ENCODE measurements around the gene BANF1. TPM values are rescaled to one million over a fixed set of nuclear protein-coding genes. Genes with fewer than 3 reads are reported as not detected.

The BANF1 gene
- total and polyA plus RNA-seq, 9 of the 15 experiments (the other 6 are each of a cell fraction or from before 2014, with no cell fraction given) = 108 to 651 (median 263) TPM

- peaks cover 0 to 8% of the 10 kb centered on the region in 2 experiments; a peak in 3 of 5 replicates for H3K4me1 ChIP-seq (replicated peaks in 1 of 2; ENCODE audit: control insufficient read depth in 2 of 2, insufficient read depth in 2 of 2, low read length in 2 of 2)
- H3K9me1 ChIP-seq (ENCODE audit: control insufficient read depth, insufficient read depth, low read length) = no peaks in the 10 kb centered on the region
- no peak overlapping the region for H3K4me3 ChIP-seq
- WGBS (ENCODE audit: insufficient coverage, low coverage, missing lambda C conversion rate) = 70% methylated on average over 20 of the region's 20 CpGs
- no peaks in the 10 kb centered on the region for H3K79me2 ChIP-seq (ENCODE audit: control insufficient read depth, insufficient read depth, low read length)
- no peaks in the 10 kb centered on the region for H3K27me3 ChIP-seq (ENCODE audit: control insufficient read depth in 2 of 2, insufficient read depth in 2 of 2, low read length in 2 of 2)
- ChIA-PET CTCF (ENCODE audit: low intra/inter-chr PET ratio) (no interaction called here), POLR2A (interaction anchor here (0.5 to 1.2 kb wide), 4 partner anchors 8 to 526 kb away, joined by 3 to 4 read pairs (median 3); partner anchors contain the start of gene CCDC85B)
- DNase-seq (ENCODE audit: extremely low read depth in 1 of 4, low spot score in 3 of 4) = no peak
- in situ Hi-C loops (cut with MboI) = no loop called here
- FAIRE-seq = no peak
- intact Hi-C loops (cut with micrococcal nuclease) = no loop called here
- no peak; the same call in 2 of the 3 replicates for ATAC-seq
- H4K20me1 ChIP-seq (replicated peaks; ENCODE audit: control insufficient read depth, insufficient read depth, low read length) = no peaks in the 10 kb centered on the region
- no peaks in the 10 kb centered on the region for H3K36me3 ChIP-seq (ENCODE audit: control insufficient read depth, insufficient read depth, low read length)
- no peak for TF ChIP-seq RBBP5 (IDR thresholded peaks at IDR 0.05; ENCODE audit: borderline replicate concordance, insufficient read depth, low read length, poor library complexity, severe bottlenecking)
- TF ChIP-seq PHF8 (IDR thresholded peaks at IDR 0.05; ENCODE audit: borderline replicate concordance, low read length) = no peak
- no peak for TF ChIP-seq SIX5 (IDR thresholded peaks at IDR 0.05; ENCODE audit: borderline replicate concordance in 1 of 2, insufficient read depth in 1 of 2, low read depth in 1 of 2, low read length in 2 of 2)
- no peak for TF ChIP-seq HDAC8 (tag; IDR thresholded peaks at IDR 0.05)
- TF ChIP-seq, protein P1, sequence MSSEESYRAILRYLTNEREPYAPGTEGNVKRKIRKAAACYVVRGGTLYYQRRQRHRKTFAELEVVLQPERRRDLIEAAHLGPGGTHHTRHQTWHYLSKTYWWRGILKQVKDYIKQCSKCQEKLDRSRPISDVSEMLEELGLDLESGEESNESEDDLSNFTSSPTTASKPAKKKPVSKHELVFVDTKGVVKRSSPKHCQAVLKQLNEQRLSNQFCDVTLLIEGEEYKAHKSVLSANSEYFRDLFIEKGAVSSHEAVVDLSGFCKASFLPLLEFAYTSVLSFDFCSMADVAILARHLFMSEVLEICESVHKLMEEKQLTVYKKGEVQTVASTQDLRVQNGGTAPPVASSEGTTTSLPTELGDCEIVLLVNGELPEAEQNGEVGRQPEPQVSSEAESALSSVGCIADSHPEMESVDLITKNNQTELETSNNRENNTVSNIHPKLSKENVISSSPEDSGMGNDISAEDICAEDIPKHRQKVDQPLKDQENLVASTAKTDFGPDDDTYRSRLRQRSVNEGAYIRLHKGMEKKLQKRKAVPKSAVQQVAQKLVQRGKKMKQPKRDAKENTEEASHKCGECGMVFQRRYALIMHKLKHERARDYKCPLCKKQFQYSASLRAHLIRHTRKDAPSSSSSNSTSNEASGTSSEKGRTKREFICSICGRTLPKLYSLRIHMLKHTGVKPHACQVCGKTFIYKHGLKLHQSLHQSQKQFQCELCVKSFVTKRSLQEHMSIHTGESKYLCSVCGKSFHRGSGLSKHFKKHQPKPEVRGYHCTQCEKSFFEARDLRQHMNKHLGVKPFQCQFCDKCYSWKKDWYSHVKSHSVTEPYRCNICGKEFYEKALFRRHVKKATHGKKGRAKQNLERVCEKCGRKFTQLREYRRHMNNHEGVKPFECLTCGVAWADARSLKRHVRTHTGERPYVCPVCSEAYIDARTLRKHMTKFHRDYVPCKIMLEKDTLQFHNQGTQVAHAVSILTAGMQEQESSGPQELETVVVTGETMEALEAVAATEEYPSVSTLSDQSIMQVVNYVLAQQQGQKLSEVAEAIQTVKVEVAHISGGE (CRISPR knock-in tag; IDR thresholded peaks at IDR 0.05) = no peak
- TF ChIP-seq HINFP (tag; conservative IDR thresholded peaks at IDR 0.05; ENCODE audit: low read depth) = no peak
- TF ChIP-seq ZNF445 (CRISPR knock-in tag; IDR thresholded peaks at IDR 0.05; ENCODE audit: low read depth) = no peak
- TF ChIP-seq TEAD2 (tag; IDR thresholded peaks at IDR 0.05) = no peak
- no peak for TF ChIP-seq BRF1 (IDR thresholded peaks at IDR 0.05; ENCODE audit: borderline replicate concordance, extremely low read depth, insufficient read length)
- TF ChIP-seq ZNF507 (tag; conservative IDR thresholded peaks at IDR 0.05) = no peak
- no peak for TF ChIP-seq E2F4 (CRISPR knock-in tag; IDR thresholded peaks at IDR 0.05; ENCODE audit: low read depth)
- no peak for TF ChIP-seq HDAC6 (IDR thresholded peaks at IDR 0.05; ENCODE audit: low read depth, low read length)
- TF ChIP-seq ZNF217 (CRISPR knock-in tag; IDR thresholded peaks at IDR 0.05) = no peak
- TF ChIP-seq ZNF12 (CRISPR knock-in tag; IDR thresholded peaks at IDR 0.05) = no peak
- no peak for TF ChIP-seq ZNF41 (CRISPR knock-in tag; conservative IDR thresholded peaks at IDR 0.05)
- no peak for TF ChIP-seq CHD2 (IDR thresholded peaks at IDR 0.05; ENCODE audit: low read depth, low read length)
- 0 out of 2 replicates have a peak overlapping the region, but pooled peaks have one; percentile 15 for H2AFZ ChIP-seq (ENCODE audit: low read depth, low read length)
- no peaks in the 10 kb centered on the region for H3K9me3 ChIP-seq (replicated peaks; ENCODE audit: control insufficient read depth, insufficient read depth, low read depth, low read length)
- no TSS peak for BruUV-seq (replicated peaks)
- H3K27ac ChIP-seq (ENCODE audit: extremely low read depth, low read depth, low read length) = no peak overlapping the region
- H3K4me2 ChIP-seq (ENCODE audit: insufficient read depth, low read length) = no peak overlapping the region
- peak overlapping the region in 1 of 2 experiments; percentile 65; a peak in 1 of 4 replicates for H3K9ac ChIP-seq (ENCODE audit: insufficient read depth in 1 of 2, low read depth in 2 of 2, low read length in 2 of 2)
These were observed 48.8 kb upstream of the BANF1 start for GRCh38 chr11:65953471-65953870.
